GM23338 (cell line): ENCODE data around the gene TCF7L2. TPM values are rescaled to one million over a fixed set of nuclear protein-coding genes. Genes with fewer than 3 reads are reported as not detected.

Experiments
- ATAC-seq: fragments of 200-7000 bp; cut with Tn5 transposase; 3 replicates; pipeline ENCODE4 v1.9.1; 2020
- DNase-seq: peaks from one replicate; pipeline ENCODE4 v3.0.0-alpha.2; 2015; ENCODE audit warnings: low spot score
- H2AFZ ChIP-seq: fragments of 200-600 bp; sonication (generic); 2 replicates; pipeline ENCODE4 v1.8.0; 2016; ENCODE audit warnings: antibody characterized with exemption, mild to moderate bottlenecking, moderate library complexity
- H3F3A ChIP-seq: fragments of 200-600 bp; sonication (generic); replicated peaks from 2 replicates; pipeline ENCODE4 v1.8.0; 2017; ENCODE audit warnings: antibody characterized with exemption, mixed run types, low read depth
- H3K27ac ChIP-seq: fragments of 200-600 bp; sonication (generic); 2 replicates; pipeline ENCODE4 v1.6.1; 2016; ENCODE audit warnings: low read depth
- H3K27me3 ChIP-seq: fragments of 200-600 bp; sonication (generic); 2 replicates; pipeline ENCODE4 v1.8.0; 2016; ENCODE audit warnings: mild to moderate bottlenecking, mixed run types, moderate library complexity; ENCODE audit not compliant: insufficient read depth
- H3K36me3 ChIP-seq: fragments of 200-600 bp; sonication (generic); 2 replicates; pipeline ENCODE4 v1.8.0; 2016; ENCODE audit warnings: mild to moderate bottlenecking; ENCODE audit not compliant: insufficient read depth
- H3K4me1 ChIP-seq: fragments of 200-600 bp; sonication (generic); 2 replicates; pipeline ENCODE4 v1.8.0; 2016; ENCODE audit warnings: mild to moderate bottlenecking, moderate library complexity; ENCODE audit not compliant: insufficient read depth
- H3K4me2 ChIP-seq: fragments of 200-600 bp; sonication (generic); 2 replicates; pipeline ENCODE4 v1.7.1; 2017; ENCODE audit warnings: mixed run types
- H3K4me3 ChIP-seq: fragments of 200-600 bp; sonication (generic); 2 replicates; pipeline ENCODE4 v1.6.1; 2016; ENCODE audit warnings: mixed run types
- H3K79me2 ChIP-seq: fragments of 200-600 bp; sonication (generic); replicated peaks from 2 replicates; pipeline ENCODE4 v1.8.0; 2017; ENCODE audit warnings: mild to moderate bottlenecking; ENCODE audit not compliant: insufficient read depth
- H3K9me2 ChIP-seq: fragments of 200-600 bp; sonication (generic); 2 replicates; pipeline ENCODE4 v1.8.0; 2017; ENCODE audit not compliant: insufficient read depth
- H4K20me1 ChIP-seq: fragments of 200-600 bp; sonication (generic); replicated peaks from 2 replicates; pipeline ENCODE4 v1.8.0; 2017; ENCODE audit warnings: mild to moderate bottlenecking; ENCODE audit not compliant: insufficient read depth
- H3K27ac Mint-ChIP-seq: 2 replicates; pipeline ENCODE4 v1.8.0; 2020; ENCODE audit warnings: inconsistent platforms, mild to moderate bottlenecking, moderate library complexity, mixed read lengths
- H3K27me3 Mint-ChIP-seq: 3 replicates; pipeline ENCODE4 v1.8.0; 2022; ENCODE audit warnings: low read depth, mild to moderate bottlenecking, moderate library complexity, mixed read lengths, inconsistent platforms; ENCODE audit not compliant: insufficient read depth, poor library complexity
- H3K36me3 Mint-ChIP-seq: 3 replicates; pipeline ENCODE4 v1.8.0; 2021; ENCODE audit warnings: low read depth, mild to moderate bottlenecking, inconsistent platforms, moderate library complexity, mixed read lengths
- H3K4me1 Mint-ChIP-seq: 3 replicates; pipeline ENCODE4 v1.8.0; 2020; ENCODE audit warnings: mild to moderate bottlenecking, inconsistent platforms, mixed read lengths
- H3K4me3 Mint-ChIP-seq: 3 replicates; pipeline ENCODE4 v1.8.0; 2021; ENCODE audit warnings: moderate library complexity, mild to moderate bottlenecking, inconsistent platforms, mixed read lengths
- H3K9me3 Mint-ChIP-seq: 3 replicates; pipeline ENCODE4 v1.8.0; 2020; ENCODE audit warnings: moderate library complexity, mild to moderate bottlenecking, inconsistent platforms, mixed read lengths
- POLR2AphosphoS5 ChIP-seq: IDR thresholded peaks from 2 replicates; pipeline ENCODE4 v1.6.1; 2016; ENCODE audit warnings: antibody characterized with exemption, low read depth
- polyA plus RNA-seq: library from polyadenylated mRNA; unstranded; fragments of >200 nt; fragmentation: Nextera tagmentation; extraction: Ambion mirVana; gene quantifications from 2 replicates; pipeline ENCODE4 v1.2.1, GENCODE V29; 2016
- total RNA-seq: library from RNA; depleted of rRNA; stranded (reverse); fragments of >200 nt; shearing (Covaris generic); gene quantifications from 2 replicates; pipeline ENCODE4 v1.2.3, GENCODE V29; 2014
- TF ChIP-seq, protein P1 (sequence below): fragments of 250-450 bp; sonication (Bioruptor Pico); IDR thresholded peaks from 2 replicates; pipeline ENCODE4 v1.5.0; 2020; ENCODE audit warnings: mild to moderate bottlenecking, moderate library complexity
- TF ChIP-seq, protein P2 (sequence below), 2 experiments: fragments of 200-600 bp in 1 of 2; sonication (generic) in 1 of 2; conservative IDR thresholded peaks; 2 replicates each; pipeline versions ENCODE4 v1.5.1 to v1.6.1; 2016 to 2017; ENCODE audit warnings: antibody characterized with exemption in 2 of 2, low read depth in 2 of 2, mild to moderate bottlenecking in 2 of 2, moderate library complexity in 1 of 2

Gene TCF7L2
- total and polyA plus RNA-seq, 2 experiments from 2014 or later = 32.2 to 80.8 TPM

DNA sequence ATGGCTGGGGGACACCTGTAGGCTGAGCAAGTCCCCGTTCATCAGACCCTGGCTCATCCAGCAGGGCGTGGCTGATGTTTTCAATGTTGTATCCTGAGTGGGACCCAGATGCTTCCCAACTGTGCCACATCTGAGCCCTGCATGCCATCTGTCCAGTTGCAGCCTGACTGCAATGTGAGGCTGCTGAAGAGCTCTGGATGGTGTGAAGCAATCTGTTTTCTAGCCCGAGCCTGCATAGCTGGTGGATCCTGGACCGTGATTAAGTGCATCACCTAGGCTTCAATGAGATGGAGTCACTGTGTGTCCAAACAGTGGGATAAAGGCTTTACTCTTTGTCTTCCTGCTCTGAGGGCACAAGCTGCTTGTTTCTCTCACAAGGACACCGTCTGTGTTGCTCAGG is 99.8 kb downstream of the TCF7L2 start (continued):
- TF ChIP-seq, protein P1, sequence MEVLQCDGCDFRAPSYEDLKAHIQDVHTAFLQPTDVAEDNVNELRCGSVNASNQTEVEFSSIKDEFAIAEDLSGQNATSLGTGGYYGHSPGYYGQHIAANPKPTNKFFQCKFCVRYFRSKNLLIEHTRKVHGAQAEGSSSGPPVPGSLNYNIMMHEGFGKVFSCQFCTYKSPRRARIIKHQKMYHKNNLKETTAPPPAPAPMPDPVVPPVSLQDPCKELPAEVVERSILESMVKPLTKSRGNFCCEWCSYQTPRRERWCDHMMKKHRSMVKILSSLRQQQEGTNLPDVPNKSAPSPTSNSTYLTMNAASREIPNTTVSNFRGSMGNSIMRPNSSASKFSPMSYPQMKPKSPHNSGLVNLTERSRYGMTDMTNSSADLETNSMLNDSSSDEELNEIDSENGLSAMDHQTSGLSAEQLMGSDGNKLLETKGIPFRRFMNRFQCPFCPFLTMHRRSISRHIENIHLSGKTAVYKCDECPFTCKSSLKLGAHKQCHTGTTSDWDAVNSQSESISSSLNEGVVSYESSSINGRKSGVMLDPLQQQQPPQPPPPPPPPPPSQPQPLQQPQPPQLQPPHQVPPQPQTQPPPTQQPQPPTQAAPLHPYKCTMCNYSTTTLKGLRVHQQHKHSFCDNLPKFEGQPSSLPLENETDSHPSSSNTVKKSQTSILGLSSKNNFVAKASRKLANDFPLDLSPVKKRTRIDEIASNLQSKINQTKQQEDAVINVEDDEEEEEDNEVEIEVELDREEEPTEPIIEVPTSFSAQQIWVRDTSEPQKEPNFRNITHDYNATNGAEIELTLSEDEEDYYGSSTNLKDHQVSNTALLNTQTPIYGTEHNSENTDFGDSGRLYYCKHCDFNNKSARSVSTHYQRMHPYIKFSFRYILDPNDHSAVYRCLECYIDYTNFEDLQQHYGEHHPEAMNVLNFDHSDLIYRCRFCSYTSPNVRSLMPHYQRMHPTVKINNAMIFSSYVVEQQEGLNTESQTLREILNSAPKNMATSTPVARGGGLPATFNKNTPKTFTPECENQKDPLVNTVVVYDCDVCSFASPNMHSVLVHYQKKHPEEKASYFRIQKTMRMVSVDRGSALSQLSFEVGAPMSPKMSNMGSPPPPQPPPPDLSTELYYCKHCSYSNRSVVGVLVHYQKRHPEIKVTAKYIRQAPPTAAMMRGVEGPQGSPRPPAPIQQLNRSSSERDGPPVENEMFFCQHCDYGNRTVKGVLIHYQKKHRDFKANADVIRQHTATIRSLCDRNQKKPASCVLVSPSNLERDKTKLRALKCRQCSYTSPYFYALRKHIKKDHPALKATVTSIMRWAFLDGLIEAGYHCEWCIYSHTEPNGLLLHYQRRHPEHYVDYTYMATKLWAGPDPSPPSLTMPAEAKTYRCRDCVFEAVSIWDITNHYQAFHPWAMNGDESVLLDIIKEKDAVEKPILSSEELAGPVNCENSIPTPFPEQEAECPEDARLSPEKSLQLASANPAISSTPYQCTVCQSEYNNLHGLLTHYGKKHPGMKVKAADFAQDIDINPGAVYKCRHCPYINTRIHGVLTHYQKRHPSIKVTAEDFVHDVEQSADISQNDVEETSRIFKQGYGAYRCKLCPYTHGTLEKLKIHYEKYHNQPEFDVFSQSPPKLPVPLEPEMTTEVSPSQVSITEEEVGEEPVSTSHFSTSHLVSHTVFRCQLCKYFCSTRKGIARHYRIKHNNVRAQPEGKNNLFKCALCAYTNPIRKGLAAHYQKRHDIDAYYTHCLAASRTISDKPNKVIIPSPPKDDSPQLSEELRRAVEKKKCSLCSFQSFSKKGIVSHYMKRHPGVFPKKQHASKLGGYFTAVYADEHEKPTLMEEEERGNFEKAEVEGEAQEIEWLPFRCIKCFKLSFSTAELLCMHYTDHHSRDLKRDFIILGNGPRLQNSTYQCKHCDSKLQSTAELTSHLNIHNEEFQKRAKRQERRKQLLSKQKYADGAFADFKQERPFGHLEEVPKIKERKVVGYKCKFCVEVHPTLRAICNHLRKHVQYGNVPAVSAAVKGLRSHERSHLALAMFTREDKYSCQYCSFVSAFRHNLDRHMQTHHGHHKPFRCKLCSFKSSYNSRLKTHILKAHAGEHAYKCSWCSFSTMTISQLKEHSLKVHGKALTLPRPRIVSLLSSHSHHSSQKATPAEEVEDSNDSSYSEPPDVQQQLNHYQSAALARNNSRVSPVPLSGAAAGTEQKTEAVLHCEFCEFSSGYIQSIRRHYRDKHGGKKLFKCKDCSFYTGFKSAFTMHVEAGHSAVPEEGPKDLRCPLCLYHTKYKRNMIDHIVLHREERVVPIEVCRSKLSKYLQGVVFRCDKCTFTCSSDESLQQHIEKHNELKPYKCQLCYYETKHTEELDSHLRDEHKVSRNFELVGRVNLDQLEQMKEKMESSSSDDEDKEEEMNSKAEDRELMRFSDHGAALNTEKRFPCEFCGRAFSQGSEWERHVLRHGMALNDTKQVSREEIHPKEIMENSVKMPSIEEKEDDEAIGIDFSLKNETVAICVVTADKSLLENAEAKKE (CRISPR knock-in tag) = no peak

DNA sequence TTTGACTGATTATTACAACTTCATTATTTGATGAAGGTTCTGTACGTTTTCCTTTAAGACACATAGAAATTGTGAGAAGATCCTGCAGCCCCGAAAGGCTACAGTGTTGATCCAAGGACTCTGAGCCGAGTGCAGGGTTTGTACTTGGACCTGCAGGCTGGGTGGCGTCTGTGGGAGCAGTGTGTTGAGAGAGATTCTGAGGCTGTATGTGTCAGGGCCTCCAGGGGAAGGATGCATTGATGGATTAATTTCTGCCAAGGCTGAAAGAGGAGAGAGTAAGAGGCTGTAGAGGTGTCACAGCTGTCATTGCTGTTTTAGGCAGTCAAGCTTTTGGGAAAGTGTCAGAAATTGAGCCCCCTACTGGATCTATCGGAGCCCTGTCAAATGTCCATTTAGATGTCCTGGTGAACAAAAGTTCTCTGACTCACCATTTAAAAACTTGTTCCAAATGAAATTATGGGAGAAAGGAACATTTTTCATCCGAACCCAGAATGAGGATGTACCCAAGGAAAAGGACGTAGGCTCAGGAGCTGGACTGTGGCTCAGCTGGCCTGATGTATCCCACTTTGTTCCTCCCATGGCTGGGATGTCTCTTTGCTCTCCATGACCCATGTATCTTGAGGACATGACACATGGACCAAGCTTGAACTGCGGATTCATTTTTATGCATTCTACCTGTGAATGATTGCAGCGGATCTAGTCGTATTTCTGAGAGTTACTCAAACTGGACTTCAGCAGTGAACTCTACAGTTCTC is 102.2 kb downstream of the TCF7L2 start:
- H2AFZ ChIP-seq = no peak overlapping the region
- H3K4me2 ChIP-seq = peak overlapping the region; percentile 44
- H3F3A ChIP-seq = peaks cover 19% of the 10 kb centered on the region
- H3K9me2 ChIP-seq = no peaks in the 10 kb centered on the region; the same call in 1 of the 2 replicates
- H3K79me2 ChIP-seq = peaks cover 87% of the 10 kb centered on the region
- peaks cover 12% of the 10 kb centered on the region for H3K27me3 Mint-ChIP-seq
- peaks cover 21% of the 10 kb centered on the region; the same call in 2 of the 3 replicates for H3K36me3 Mint-ChIP-seq
- peaks cover 94% of the 10 kb centered on the region for H3K4me1 ChIP-seq
- no peak overlapping the region for H3K4me3 ChIP-seq
- H3K27ac ChIP-seq = peak overlapping the region; percentile 94
- no peak overlapping the region; the same call in 2 of the 3 replicates for H3K4me3 Mint-ChIP-seq
- no peaks in the 10 kb centered on the region; the same call in 2 of the 3 replicates for H3K9me3 Mint-ChIP-seq
- no peaks in the 10 kb centered on the region for H3K27me3 ChIP-seq
- no peak for ATAC-seq
- TF ChIP-seq POLR2AphosphoS5 = no peak
- TF ChIP-seq, protein P2, sequence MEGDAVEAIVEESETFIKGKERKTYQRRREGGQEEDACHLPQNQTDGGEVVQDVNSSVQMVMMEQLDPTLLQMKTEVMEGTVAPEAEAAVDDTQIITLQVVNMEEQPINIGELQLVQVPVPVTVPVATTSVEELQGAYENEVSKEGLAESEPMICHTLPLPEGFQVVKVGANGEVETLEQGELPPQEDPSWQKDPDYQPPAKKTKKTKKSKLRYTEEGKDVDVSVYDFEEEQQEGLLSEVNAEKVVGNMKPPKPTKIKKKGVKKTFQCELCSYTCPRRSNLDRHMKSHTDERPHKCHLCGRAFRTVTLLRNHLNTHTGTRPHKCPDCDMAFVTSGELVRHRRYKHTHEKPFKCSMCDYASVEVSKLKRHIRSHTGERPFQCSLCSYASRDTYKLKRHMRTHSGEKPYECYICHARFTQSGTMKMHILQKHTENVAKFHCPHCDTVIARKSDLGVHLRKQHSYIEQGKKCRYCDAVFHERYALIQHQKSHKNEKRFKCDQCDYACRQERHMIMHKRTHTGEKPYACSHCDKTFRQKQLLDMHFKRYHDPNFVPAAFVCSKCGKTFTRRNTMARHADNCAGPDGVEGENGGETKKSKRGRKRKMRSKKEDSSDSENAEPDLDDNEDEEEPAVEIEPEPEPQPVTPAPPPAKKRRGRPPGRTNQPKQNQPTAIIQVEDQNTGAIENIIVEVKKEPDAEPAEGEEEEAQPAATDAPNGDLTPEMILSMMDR (conservative IDR thresholded peaks at IDR 0.05; ENCODE audit: low read depth in 2 of 2) = peak; percentile 48 to 52
- DNase-seq = no peak
- no peaks in the 10 kb centered on the region for H3K36me3 ChIP-seq
- peaks cover 50% of the 10 kb centered on the region for H4K20me1 ChIP-seq
- H3K4me1 Mint-ChIP-seq = peaks cover 74% of the 10 kb centered on the region
- H3K27ac Mint-ChIP-seq = no peak overlapping the region
